ENCODE data around the gene ZNF620. TPM values are rescaled to one million over a fixed set of nuclear protein-coding genes. Genes with fewer than 3 reads are reported as not detected.
"Not testable (repeated sequence)": the region's sequence is repeated elsewhere in the genome, so short reads cannot be mapped to it uniquely, and the experiment has no call there.

Gene ZNF620
- total RNA-seq, 3 donors from 2014 or later: 4.0 to 7.0 (median 6.4) TPM

- no peak for TF ChIP-seq CTCF (IDR thresholded peaks at IDR 0.05)
- Histone ChIP-seq H3K9me3 (peaks cover 11% of the 10 kb centered on the region), H3K4me3 (no peak overlapping the region), H3K4me1 (ENCODE audit: low read depth) (no peaks in the 10 kb centered on the region), H3K36me3 (ENCODE audit: low read depth) (peaks cover 11% of the 10 kb centered on the region)
- intact Hi-C loops (cut with DNase I, micrococcal nuclease): no loop called here
- ATAC-seq: no peak
- no peak for DNase-seq
Observed at GRCh38 chr3:40532252-40532651, 26.4 kb downstream of the ZNF620 start.

- Histone ChIP-seq H3K4me1 (ENCODE audit: low read depth) (no peaks in the 10 kb centered on the region), H3K4me3 (no peak overlapping the region), H3K36me3 (ENCODE audit: low read depth) (peaks cover 11% of the 10 kb centered on the region), H3K9me3 (peaks cover 23% of the 10 kb centered on the region)
- ATAC-seq: no peak
- no peak for TF ChIP-seq CTCF (IDR thresholded peaks at IDR 0.05)
- no peak for DNase-seq
- intact Hi-C loops (cut with DNase I, micrococcal nuclease): no loop called here
Observed at GRCh38 chr3:40534283-40534682, 28.4 kb downstream of the ZNF620 start.

DNA sequence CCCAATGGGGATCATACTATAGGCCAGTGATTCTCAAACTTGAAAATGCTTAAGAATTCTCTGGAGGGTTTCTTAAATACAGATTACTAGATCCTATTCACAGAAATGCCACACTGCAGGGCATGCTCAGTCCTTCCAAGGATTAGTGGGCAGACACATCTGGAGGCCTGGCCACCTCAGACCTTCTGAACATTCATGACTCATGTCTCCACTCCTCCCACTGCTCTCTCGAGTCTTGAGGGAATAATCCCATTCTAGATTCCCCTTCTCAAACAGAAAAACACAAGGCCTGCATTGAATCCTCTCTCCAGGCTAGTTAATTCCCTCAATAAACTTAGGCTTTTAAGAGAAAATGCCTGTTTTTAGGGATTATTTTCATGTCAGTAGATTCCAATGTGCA, 41.0 kb downstream of the ZNF620 start:
- TF ChIP-seq CTCF (IDR thresholded peaks at IDR 0.05): no peak
- H3K9me3 ChIP-seq: no peaks in the 10 kb centered on the region
- no peaks in the 10 kb centered on the region for H3K4me1 ChIP-seq (ENCODE audit: low read depth)
- intact Hi-C loops (cut with DNase I, micrococcal nuclease): no loop called here
- H3K4me3 ChIP-seq: no peak overlapping the region
- no peaks in the 10 kb centered on the region for H3K36me3 ChIP-seq (ENCODE audit: low read depth)
- DNase-seq: no peak
- ATAC-seq: peak; percentile 25

GRCh38 chr3:40550167-40550566, 44.3 kb downstream of the ZNF620 start:
- H3K4me1 ChIP-seq (ENCODE audit: low read depth): no peaks in the 10 kb centered on the region
- DNase-seq (no peak), ATAC-seq (no peak)
- H3K36me3 ChIP-seq (ENCODE audit: low read depth): no peaks in the 10 kb centered on the region
- no peak overlapping the region for H3K4me3 ChIP-seq
- intact Hi-C loops (cut with DNase I, micrococcal nuclease): no loop called here
- no peaks in the 10 kb centered on the region for H3K9me3 ChIP-seq
- no peak for TF ChIP-seq CTCF (IDR thresholded peaks at IDR 0.05)

GRCh38 chr3:40557575-40558161, 51.8 kb downstream of the ZNF620 start:
- TF ChIP-seq CTCF (IDR thresholded peaks at IDR 0.05): no peak
- Histone ChIP-seq H3K36me3 (ENCODE audit: low read depth) (no peaks in the 10 kb centered on the region), H3K4me3 (no peak overlapping the region), H3K4me1 (ENCODE audit: low read depth) (no peaks in the 10 kb centered on the region), H3K9me3 (no peaks in the 10 kb centered on the region)
- intact Hi-C loops (cut with DNase I, micrococcal nuclease): no loop called here
- DNase-seq (no peak), ATAC-seq (peak; percentile 60)

DNA sequence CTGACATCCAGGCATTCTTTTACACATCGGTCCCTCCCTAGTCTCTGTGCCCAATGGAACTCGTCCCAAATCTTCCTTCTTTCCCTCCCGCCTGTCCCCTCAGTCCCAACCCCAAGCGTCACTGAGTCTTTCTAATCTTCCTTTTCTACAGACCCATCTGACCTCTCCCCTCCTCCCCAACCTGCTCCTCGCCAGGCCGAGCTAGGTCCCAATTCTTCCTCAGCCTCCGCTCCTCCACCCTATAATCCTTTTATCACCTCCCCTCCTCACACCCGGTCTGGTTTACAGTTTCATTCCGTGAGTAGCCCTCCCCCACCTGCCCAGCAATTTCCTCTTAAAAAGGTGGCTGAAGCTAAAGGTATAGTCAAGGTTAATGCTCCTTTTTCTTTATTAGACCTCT, 56.6 kb downstream of the ZNF620 start:
- DNase-seq; H3K36me3 ChIP-seq (ENCODE audit: low read depth); H3K4me1 ChIP-seq (ENCODE audit: low read depth); H3K9me3 ChIP-seq; intact Hi-C loops (cut with DNase I, micrococcal nuclease); ATAC-seq; H3K4me3 ChIP-seq: not testable (repeated sequence)

DNA sequence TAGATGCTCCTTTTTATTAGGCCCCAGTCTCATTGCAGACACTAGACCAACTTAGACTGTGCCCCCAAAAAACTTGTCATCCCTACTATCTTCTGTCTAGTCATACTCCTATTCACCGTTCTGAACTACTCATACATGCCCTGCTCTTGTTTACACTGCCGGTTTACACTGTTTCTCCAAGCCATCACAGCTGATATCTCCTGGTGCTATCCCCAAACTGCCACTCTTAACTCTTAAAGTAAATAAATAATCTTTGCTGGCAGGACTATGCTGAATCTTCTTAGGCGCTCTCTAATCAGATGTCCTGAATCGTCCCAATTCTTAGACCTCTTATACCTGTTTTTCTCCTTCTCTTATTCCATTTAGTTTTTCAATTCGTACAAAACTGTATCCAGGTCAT, 59.8 kb downstream of the ZNF620 start:
- ATAC-seq; H3K4me3 ChIP-seq; H3K36me3 ChIP-seq (ENCODE audit: low read depth); intact Hi-C loops (cut with DNase I, micrococcal nuclease); DNase-seq; H3K9me3 ChIP-seq; H3K4me1 ChIP-seq (ENCODE audit: low read depth): not testable (repeated sequence)

All from mucosa of descending colon (tissue), 3 donors.